DMS 273 (cell line): ENCODE measurements around the gene GNB1.

Source experiments
- DNase-seq: peaks from one replicate; lab custom pipeline; 2025; ENCODE audit not compliant: unreplicated experiment; lab: John Stamatoyannopoulos, UW

Gene GNB1

GRCh38 chr1:1768249-1768992 lies 122.5 kb downstream of the GNB1 start:
- DNase-seq: no peak

GRCh38 chr1:1764876-1765470 lies 125.9 kb downstream of the GNB1 start:
- no peak for DNase-seq

- DNase-seq: no peak
Observed at GRCh38 chr1:1763657-1764621, 126.9 kb downstream of the GNB1 start.

- no peak for DNase-seq
Observed at GRCh38 chr1:1761504-1762376, 129.1 kb downstream of the GNB1 start.

- no peak for DNase-seq
Observed at GRCh38 chr1:1760715-1761114, 130.2 kb downstream of the GNB1 start.

- no peak for DNase-seq
Observed at GRCh38 chr1:1760345-1760650, 130.6 kb downstream of the GNB1 start.

GRCh38 chr1:1759456-1760344 lies 131.2 kb downstream of the GNB1 start:
- no peak for DNase-seq

- DNase-seq: no peak
Observed at GRCh38 chr1:1758692-1759455, 132.0 kb downstream of the GNB1 start.

- DNase-seq: no peak
Observed at GRCh38 chr1:1758059-1758621, 132.7 kb downstream of the GNB1 start.

GRCh38 chr1:1757422-1758058 lies 133.3 kb downstream of the GNB1 start:
- DNase-seq: no peak

- DNase-seq: no peak
Observed at GRCh38 chr1:1756661-1757421, 134.0 kb downstream of the GNB1 start.

- DNase-seq: no peak
Observed at GRCh38 chr1:1755852-1756251, 135.0 kb downstream of the GNB1 start.

GRCh38 chr1:1755426-1755825 lies 135.5 kb downstream of the GNB1 start:
- DNase-seq: no peak

- DNase-seq: no peak
Observed at GRCh38 chr1:1754051-1754815, 136.7 kb downstream of the GNB1 start.

GRCh38 chr1:1753607-1754005 lies 137.3 kb downstream of the GNB1 start:
- no peak for DNase-seq

GRCh38 chr1:1752636-1753606 lies 138.0 kb downstream of the GNB1 start:
- DNase-seq: no peak
